ENCODE data around the gene CGA. TPM values are rescaled to one million over a fixed set of nuclear protein-coding genes. Genes with fewer than 3 reads are reported as not detected.

Gene CGA
- total and polyA plus RNA-seq, 8 donors = 0.28 to 6.0 (median 0.44) TPM; not detected in 3

GRCh38 chr6:87059943-87060342, 35.0 kb downstream of the CGA start:
- intact Hi-C loops (cut with DNase I) = no loop called here
- H3K36me3 ChIP-seq = no peaks in the 10 kb centered on the region
- H3K27me3 ChIP-seq = peaks cover 0 to 5% of the 10 kb centered on the region in 2 donors
- no peak overlapping the region for H3K4me3 ChIP-seq
- DNase-seq (no peak), ATAC-seq (no peak)
- H3K4me1 ChIP-seq = no peaks in the 10 kb centered on the region
- no peaks in the 10 kb centered on the region for H3K9me3 ChIP-seq
- TF ChIP-seq CTCF (IDR thresholded peaks at IDR 0.05) = no peak
- H3K27ac ChIP-seq = no peak overlapping the region

GRCh38 chr6:87054143-87054833, 40.6 kb downstream of the CGA start:
- Histone ChIP-seq H3K36me3 (no peaks in the 10 kb centered on the region), H3K4me3 (no peak overlapping the region), H3K27ac (no peak overlapping the region), H3K4me1 (no peaks in the 10 kb centered on the region), H3K27me3 (no peaks in the 10 kb centered on the region), H3K9me3 (no peaks in the 10 kb centered on the region)
- ATAC-seq (no peak), DNase-seq (no peak)
- no peak for TF ChIP-seq CTCF (IDR thresholded peaks at IDR 0.05)
- intact Hi-C loops (cut with DNase I) = no loop called here

- intact Hi-C loops (cut with DNase I) = no loop called here
- no peak for DNase-seq
- no peaks in the 10 kb centered on the region for H3K27me3 ChIP-seq
- no peak for TF ChIP-seq CTCF (IDR thresholded peaks at IDR 0.05)
- H3K36me3 ChIP-seq = no peaks in the 10 kb centered on the region
- H3K4me3 ChIP-seq = no peak overlapping the region
- no peaks in the 10 kb centered on the region for H3K4me1 ChIP-seq
- H3K27ac ChIP-seq = no peak overlapping the region
- H3K9me3 ChIP-seq = no peaks in the 10 kb centered on the region
- ATAC-seq = no peak
Measured at GRCh38 chr6:87053312-87053711, 41.6 kb downstream of the CGA start.

GRCh38 chr6:87049779-87050178, 45.1 kb downstream of the CGA start:
- Histone ChIP-seq H3K36me3 (no peaks in the 10 kb centered on the region), H3K27ac (no peak overlapping the region), H3K4me1 (no peaks in the 10 kb centered on the region), H3K9me3 (no peaks in the 10 kb centered on the region), H3K27me3 (no peaks in the 10 kb centered on the region), H3K4me3 (no peak overlapping the region)
- no peak for TF ChIP-seq CTCF (IDR thresholded peaks at IDR 0.05)
- intact Hi-C loops (cut with DNase I) = no loop called here
- ATAC-seq (no peak), DNase-seq (no peak)

GRCh38 chr6:87045521-87046075, 49.3 kb downstream of the CGA start:
- intact Hi-C loops (cut with DNase I) = no loop called here
- Histone ChIP-seq H3K27me3 (no peaks in the 10 kb centered on the region), H3K27ac (no peak overlapping the region), H3K4me1 (no peaks in the 10 kb centered on the region), H3K4me3 (no peak overlapping the region), H3K36me3 (no peaks in the 10 kb centered on the region), H3K9me3 (peaks cover 0 to 4% of the 10 kb centered on the region in 2 donors)
- no peak for ATAC-seq
- no peak for TF ChIP-seq CTCF (IDR thresholded peaks at IDR 0.05)
- no peak for DNase-seq

Data from left lung (tissue), 10 donors.